Activated naive CD8-positive, alpha-beta T cell (primary cell): ENCODE results near the gene NAB2.
A peak's percentile ranks its signal among the peaks of the same experiment; 100 is the strongest.
"Not testable (repeated sequence)": the region's sequence is repeated elsewhere in the genome, so short reads cannot be mapped to it uniquely, and the experiment has no call there.

ENCODE experiments used
- H3K27ac Mint-ChIP-seq: one replicate; pipeline ENCODE4 v1.8.0; 2021; ENCODE audit warnings: mixed read lengths
- H3K27me3 Mint-ChIP-seq: one replicate; pipeline ENCODE4 v1.8.0; 2021; ENCODE audit warnings: mixed read lengths
- H3K36me3 Mint-ChIP-seq: one replicate; pipeline ENCODE4 v1.8.0; 2021; ENCODE audit warnings: mixed read lengths
- H3K4me1 Mint-ChIP-seq: one replicate; pipeline ENCODE4 v1.8.0; 2021; ENCODE audit warnings: low read depth, mixed read lengths
- H3K4me3 Mint-ChIP-seq: one replicate; pipeline ENCODE4 v1.8.0; 2021; ENCODE audit warnings: mild to moderate bottlenecking, mixed read lengths
- H3K9me3 Mint-ChIP-seq: one replicate; pipeline ENCODE4 v1.8.0; 2021; ENCODE audit warnings: low read depth, mixed read lengths

Gene NAB2

GRCh38 chr12:57088354-57089270, at the start of gene NAB2:
Gene NAB2 (plus strand): TSS chr12:57089114. CDS start chr12:57089272, 158 bp downstream.
- Mint-ChIP-seq H3K27ac (peak within 1 kb of the TSS; percentile 96), H3K4me1 (peaks cover 59% of the 10 kb centered on the region), H3K9me3 (no peaks in the 10 kb centered on the region), H3K36me3 (no peaks in the 10 kb centered on the region), H3K4me3 (peak within 1 kb of the TSS; percentile 95), H3K27me3 (no peaks in the 10 kb centered on the region)

- Mint-ChIP-seq H3K27ac (no peak overlapping the region), H3K36me3 (no peaks in the 10 kb centered on the region), H3K9me3 (no peaks in the 10 kb centered on the region), H3K27me3 (no peaks in the 10 kb centered on the region), H3K4me1 (peaks cover 2% of the 10 kb centered on the region), H3K4me3 (no peak overlapping the region)
These were observed 48.7 kb upstream of the NAB2 start for GRCh38 chr12:57040211-57040610.

DNA sequence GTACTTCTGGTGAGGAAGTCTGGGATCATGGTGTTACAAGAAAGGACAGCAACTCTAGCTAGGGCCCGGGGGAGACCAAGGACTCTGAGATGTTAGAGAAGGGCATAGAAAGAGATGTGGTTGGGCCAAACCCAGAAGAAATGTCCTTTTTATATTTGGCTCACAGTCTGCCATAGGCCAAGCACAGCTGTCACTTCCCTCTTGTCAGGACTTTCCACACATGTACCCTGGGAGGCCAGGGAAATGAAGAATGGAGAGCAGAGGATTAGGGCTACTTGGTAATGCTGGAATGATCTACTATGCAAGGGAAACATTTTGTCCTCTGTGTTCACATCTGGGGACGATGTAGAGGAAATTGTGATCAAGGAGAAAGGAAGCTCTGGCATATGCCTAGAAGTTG, 48.2 kb upstream of the NAB2 start:
- Mint-ChIP-seq H3K4me1 (peaks cover 5% of the 10 kb centered on the region), H3K27ac (no peak overlapping the region), H3K9me3 (no peaks in the 10 kb centered on the region)

DNA sequence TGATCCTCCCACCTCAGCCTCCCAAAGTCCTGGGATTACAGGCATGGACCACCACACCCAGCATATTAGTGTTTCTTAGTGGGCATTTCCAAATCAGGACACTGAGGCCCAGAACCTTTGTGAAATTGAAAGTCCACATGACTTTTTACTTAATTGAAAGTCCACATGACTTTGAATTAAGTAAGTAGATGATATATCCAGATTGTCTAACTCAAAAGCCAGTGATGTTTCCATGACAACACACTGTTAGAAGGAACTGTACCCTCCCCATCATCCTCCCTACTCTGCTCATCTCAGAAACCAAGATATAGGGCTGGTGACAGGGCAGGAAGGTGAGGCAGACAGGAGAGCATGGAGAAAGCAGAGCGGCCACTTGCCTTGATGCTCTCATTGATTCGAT, 46.2 kb upstream of the NAB2 start:
- Mint-ChIP-seq H3K4me3 (no peak overlapping the region), H3K27ac (no peak overlapping the region), H3K27me3 (no peaks in the 10 kb centered on the region), H3K4me1 (peaks cover 22% of the 10 kb centered on the region), H3K9me3 (no peaks in the 10 kb centered on the region), H3K36me3 (no peaks in the 10 kb centered on the region)

More for the DNA sequence above, 48.2 kb upstream of the NAB2 start:
- Mint-ChIP-seq H3K4me3 (no peak overlapping the region), H3K36me3 (no peaks in the 10 kb centered on the region), H3K27me3 (no peaks in the 10 kb centered on the region)

DNA sequence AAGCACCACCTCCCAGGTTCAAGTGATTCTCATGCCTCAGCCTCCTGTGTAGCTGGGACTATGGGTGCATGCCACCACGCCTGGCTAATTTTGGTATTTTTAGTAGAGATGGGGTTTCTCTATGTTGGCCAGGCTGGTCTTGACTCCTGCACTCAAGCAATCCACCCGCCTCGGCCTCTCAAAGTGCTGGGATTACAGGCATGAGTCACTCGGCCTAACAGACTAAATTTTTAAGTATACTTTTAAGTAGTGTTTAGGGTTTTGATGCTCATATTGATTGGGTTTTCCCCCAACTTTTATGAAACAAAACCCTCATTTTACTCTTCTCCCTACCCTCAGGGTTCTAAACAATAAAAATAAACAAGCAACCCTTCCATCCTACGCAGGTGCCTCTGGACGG, 44.4 kb upstream of the NAB2 start:
- Mint-ChIP-seq H3K4me3 (no peak overlapping the region), H3K4me1 (peaks cover 29% of the 10 kb centered on the region), H3K27ac (no peak overlapping the region)

DNA sequence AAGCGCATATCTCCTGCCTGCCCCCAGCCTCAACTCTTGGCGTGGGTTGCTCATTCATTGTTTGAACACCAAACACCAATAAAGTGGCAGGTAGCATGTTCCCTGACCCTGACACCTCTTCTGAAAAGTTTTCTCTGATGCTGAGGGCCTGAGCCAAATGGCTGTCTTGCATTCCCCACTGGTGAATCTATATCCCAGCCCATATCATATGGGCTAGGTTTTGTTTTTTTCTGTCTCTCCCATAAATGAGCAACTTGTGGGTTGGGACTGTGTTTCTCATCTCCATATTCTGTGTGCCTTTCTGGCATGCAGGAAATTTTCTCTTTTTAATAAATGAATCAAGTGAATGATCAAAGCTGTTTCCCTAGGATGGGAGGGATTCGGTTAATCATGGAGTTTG, 44.0 kb upstream of the NAB2 start:
- Mint-ChIP-seq H3K4me3 (no peak overlapping the region), H3K27me3 (no peaks in the 10 kb centered on the region), H3K4me1 (peaks cover 29% of the 10 kb centered on the region), H3K36me3 (no peaks in the 10 kb centered on the region), H3K9me3 (no peaks in the 10 kb centered on the region), H3K27ac (no peak overlapping the region)

More for the DNA sequence above, 44.4 kb upstream of the NAB2 start:
- no peaks in the 10 kb centered on the region for H3K27me3 Mint-ChIP-seq
- H3K36me3 Mint-ChIP-seq = no peaks in the 10 kb centered on the region
- H3K9me3 Mint-ChIP-seq = no peaks in the 10 kb centered on the region

- no peak overlapping the region for H3K27ac Mint-ChIP-seq
These were observed 42.7 kb upstream of the NAB2 start for GRCh38 chr12:57046086-57046791.

GRCh38 chr12:57046947-57047890, 41.7 kb upstream of the NAB2 start:
- Mint-ChIP-seq H3K36me3 (no peaks in the 10 kb centered on the region), H3K9me3 (no peaks in the 10 kb centered on the region), H3K27ac (peak overlapping the region; percentile 43), H3K4me3 (peak overlapping the region; percentile 42), H3K4me1 (peaks cover 29% of the 10 kb centered on the region), H3K27me3 (no peaks in the 10 kb centered on the region)

More at GRCh38 chr12:57046086-57046791, 42.7 kb upstream of the NAB2 start:
- Mint-ChIP-seq H3K4me1 (peaks cover 29% of the 10 kb centered on the region), H3K4me3 (no peak overlapping the region), H3K9me3 (no peaks in the 10 kb centered on the region), H3K27me3 (no peaks in the 10 kb centered on the region), H3K36me3 (no peaks in the 10 kb centered on the region)

- no peaks in the 10 kb centered on the region for H3K36me3 Mint-ChIP-seq
- no peaks in the 10 kb centered on the region for H3K27me3 Mint-ChIP-seq
- H3K4me1 Mint-ChIP-seq = peaks cover 29% of the 10 kb centered on the region
These were observed 40.9 kb upstream of the NAB2 start for GRCh38 chr12:57047981-57048380.

DNA sequence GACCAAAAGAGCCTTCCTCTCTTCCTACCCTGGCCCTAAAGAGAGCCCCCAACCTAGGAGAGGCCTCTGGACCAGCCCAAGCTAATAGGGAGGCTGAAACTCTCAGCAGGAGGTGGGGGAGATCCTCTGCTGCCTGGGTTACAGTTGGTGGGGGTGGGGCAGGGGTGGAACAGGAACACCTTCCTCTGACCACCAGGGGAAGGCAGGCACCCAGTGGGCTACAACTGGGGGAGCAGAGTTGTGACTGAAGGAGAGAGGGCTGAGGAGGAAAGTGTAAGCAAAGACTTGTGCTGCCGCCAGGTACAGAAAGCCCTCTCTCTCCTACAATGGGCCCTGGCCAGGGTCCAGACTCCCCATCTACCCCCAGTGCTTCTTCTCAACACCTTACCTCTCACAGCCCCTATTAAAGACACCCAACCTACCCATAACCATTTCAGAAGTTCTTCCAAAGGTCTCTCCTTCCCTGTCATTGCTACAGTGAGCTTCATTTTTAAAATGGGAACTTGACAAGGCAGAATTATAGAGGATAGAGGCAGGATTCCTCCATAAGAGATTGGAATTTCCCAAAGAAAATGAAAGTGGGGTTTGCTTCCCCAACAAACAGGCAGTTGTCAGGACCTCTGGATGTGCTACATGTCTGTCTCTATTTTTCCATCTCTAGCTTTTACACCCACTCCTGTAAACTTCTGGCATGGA, 40.3 kb upstream of the NAB2 start:
- Mint-ChIP-seq H3K27ac (no peak overlapping the region), H3K4me3 (no peak overlapping the region), H3K36me3 (no peaks in the 10 kb centered on the region), H3K4me1 (peaks cover 29% of the 10 kb centered on the region), H3K27me3 (no peaks in the 10 kb centered on the region), H3K9me3 (no peaks in the 10 kb centered on the region)

More at GRCh38 chr12:57047981-57048380, 40.9 kb upstream of the NAB2 start:
- Mint-ChIP-seq H3K4me3 (no peak overlapping the region), H3K9me3 (no peaks in the 10 kb centered on the region), H3K27ac (peak overlapping the region; percentile 43)

- H3K4me3 Mint-ChIP-seq = no peak overlapping the region
These were observed 39.8 kb upstream of the NAB2 start for GRCh38 chr12:57049119-57049446.

DNA sequence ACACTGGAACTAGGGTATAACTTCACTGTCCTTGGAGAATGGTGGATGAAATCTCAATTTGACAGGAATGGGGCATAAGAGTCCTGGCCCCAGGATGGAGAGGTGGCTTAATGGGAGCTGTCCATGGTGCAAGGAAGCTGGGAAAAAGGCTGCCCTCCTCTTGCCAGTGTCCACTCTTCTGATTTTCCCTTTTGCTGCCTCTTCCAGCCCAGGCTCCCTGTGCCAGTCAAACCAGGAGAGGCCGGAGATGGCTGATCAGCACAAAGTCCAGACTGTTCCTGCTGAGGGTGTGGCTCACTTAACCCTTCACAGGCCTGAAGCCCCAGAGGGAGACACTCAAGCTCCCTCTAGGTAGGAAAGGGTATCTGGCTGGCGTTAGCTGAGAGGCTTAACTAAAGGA, 39.0 kb upstream of the NAB2 start, which contains the start of gene MYO1A:
MYO1A (minus strand) TSS at position 240 of the 400 bp plus-strand sequence. CDS start 1,806 bp downstream, outside the sequence.
- no peaks in the 10 kb centered on the region for H3K9me3 Mint-ChIP-seq
- no peaks in the 10 kb centered on the region for H3K36me3 Mint-ChIP-seq
- H3K4me3 Mint-ChIP-seq = no peak within 1 kb of the TSS
- no peaks in the 10 kb centered on the region for H3K27me3 Mint-ChIP-seq
- peaks cover 29% of the 10 kb centered on the region for H3K4me1 Mint-ChIP-seq
- H3K27ac Mint-ChIP-seq = no peak within 1 kb of the TSS

More at GRCh38 chr12:57049119-57049446, 39.8 kb upstream of the NAB2 start:
- no peaks in the 10 kb centered on the region for H3K36me3 Mint-ChIP-seq
- no peaks in the 10 kb centered on the region for H3K9me3 Mint-ChIP-seq
- H3K4me1 Mint-ChIP-seq = peaks cover 29% of the 10 kb centered on the region
- no peak overlapping the region for H3K27ac Mint-ChIP-seq
- no peaks in the 10 kb centered on the region for H3K27me3 Mint-ChIP-seq

- H3K27me3 Mint-ChIP-seq = no peaks in the 10 kb centered on the region
- peaks cover 26% of the 10 kb centered on the region for H3K4me1 Mint-ChIP-seq
- H3K9me3 Mint-ChIP-seq = no peaks in the 10 kb centered on the region
- no peaks in the 10 kb centered on the region for H3K36me3 Mint-ChIP-seq
- H3K4me3 Mint-ChIP-seq = no peak overlapping the region
- H3K27ac Mint-ChIP-seq = no peak overlapping the region
These were observed 37.9 kb upstream of the NAB2 start for GRCh38 chr12:57051011-57051410.

DNA sequence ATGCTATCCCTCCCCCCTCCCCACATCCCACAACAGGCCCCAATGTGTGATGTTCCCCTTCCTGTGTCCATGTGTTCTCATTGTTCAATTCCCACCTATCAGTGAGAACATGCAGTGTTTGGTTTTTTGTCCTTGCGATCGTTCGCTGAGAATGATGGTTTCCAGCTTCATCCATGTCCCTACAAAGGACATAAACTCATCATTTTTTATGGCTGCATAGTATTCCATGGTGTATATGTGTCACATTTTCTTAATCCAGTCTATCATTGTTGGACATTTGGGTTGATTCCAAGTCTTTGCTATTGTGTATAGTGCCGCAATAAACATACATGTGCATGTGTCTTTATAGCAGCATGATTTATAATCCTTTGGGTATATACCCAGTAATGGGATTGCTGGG, 35.8 kb upstream of the NAB2 start:
- not testable (repeated sequence) for H3K36me3 Mint-ChIP-seq, H3K4me1 Mint-ChIP-seq

More for the DNA sequence above, 35.8 kb upstream of the NAB2 start:
- H3K9me3 Mint-ChIP-seq, H3K27ac Mint-ChIP-seq, H3K4me3 Mint-ChIP-seq, H3K27me3 Mint-ChIP-seq: not testable (repeated sequence)
